ENCODE results near the gene WFDC11.
"Not testable (repeated sequence)": the region's sequence is repeated elsewhere in the genome, so short reads cannot be mapped to it uniquely, and the experiment has no call there.

The WFDC11 gene

GRCh38 chr20:45670139-45670538 lies at the start of gene WFDC11:
Gene WFDC11 (minus strand): TSS chr20:45670239. CDS start chr20:45650600, 19,639 bp downstream.
- no peak for DNase-seq (ENCODE audit: extremely low read depth in 1 of 2, low read depth in 1 of 2)

- not testable (repeated sequence) for DNase-seq (ENCODE audit: extremely low read depth in 1 of 2, low read depth in 1 of 2)
Measured at GRCh38 chr20:45716141-45716688, 46.2 kb upstream of the WFDC11 start.

GRCh38 chr20:45704969-45705637 lies 35.1 kb upstream of the WFDC11 start, which contains the start of gene WFDC10B:
Gene WFDC10B (minus strand): TSS chr20:45705019. CDS start chr20:45685992, 19,027 bp downstream.
- DNase-seq (ENCODE audit: extremely low read depth in 1 of 2, low read depth in 1 of 2) = no peak

GRCh38 chr20:45701873-45702272 lies 31.8 kb upstream of the WFDC11 start, which contains the start of gene WFDC13:
Gene WFDC13 (plus strand): TSS chr20:45702038. CDS start chr20:45702124, 86 bp downstream.
- no peak for DNase-seq (ENCODE audit: extremely low read depth in 1 of 2, low read depth in 1 of 2)

GRCh38 chr20:45701104-45701503 lies 31.1 kb upstream of the WFDC11 start:
- no peak for DNase-seq (ENCODE audit: extremely low read depth in 1 of 2, low read depth in 1 of 2)

- DNase-seq (ENCODE audit: extremely low read depth in 1 of 2, low read depth in 1 of 2) = no peak
Measured at GRCh38 chr20:45695496-45695895, 25.5 kb upstream of the WFDC11 start.

GRCh38 chr20:45693346-45693745 lies 23.3 kb upstream of the WFDC11 start:
- DNase-seq (ENCODE audit: extremely low read depth in 1 of 2, low read depth in 1 of 2) = not testable (repeated sequence)

- DNase-seq (ENCODE audit: extremely low read depth in 1 of 2, low read depth in 1 of 2) = no peak
Measured at GRCh38 chr20:45685896-45686295, 15.9 kb upstream of the WFDC11 start.

GRCh38 chr20:45679650-45680049 lies 9.6 kb upstream of the WFDC11 start:
- no peak for DNase-seq (ENCODE audit: extremely low read depth in 1 of 2, low read depth in 1 of 2)

- DNase-seq (ENCODE audit: extremely low read depth in 1 of 2, low read depth in 1 of 2) = no peak
Measured at GRCh38 chr20:45672765-45673164, 2.7 kb upstream of the WFDC11 start.

- DNase-seq (ENCODE audit: extremely low read depth in 1 of 2, low read depth in 1 of 2) = not testable (repeated sequence)
Measured at GRCh38 chr20:45657038-45657437, 13.0 kb downstream of the WFDC11 start.

GRCh38 chr20:45651726-45652125 lies 18.3 kb downstream of the WFDC11 start:
- DNase-seq (ENCODE audit: extremely low read depth in 1 of 2, low read depth in 1 of 2) = not testable (repeated sequence)

GRCh38 chr20:45649312-45649863 lies 20.7 kb downstream of the WFDC11 start:
- no peak for DNase-seq (ENCODE audit: extremely low read depth in 1 of 2, low read depth in 1 of 2)

- DNase-seq (ENCODE audit: extremely low read depth in 1 of 2, low read depth in 1 of 2) = no peak
Measured at GRCh38 chr20:45647441-45648050, 22.5 kb downstream of the WFDC11 start.

- DNase-seq (ENCODE audit: extremely low read depth in 1 of 2, low read depth in 1 of 2) = no peak
Measured at GRCh38 chr20:45646875-45647274, 23.2 kb downstream of the WFDC11 start.

GRCh38 chr20:45645869-45646268 lies 24.2 kb downstream of the WFDC11 start:
- DNase-seq (ENCODE audit: extremely low read depth in 1 of 2, low read depth in 1 of 2) = not testable (repeated sequence)

GRCh38 chr20:45641076-45641475 lies 29.0 kb downstream of the WFDC11 start:
- not testable (repeated sequence) for DNase-seq (ENCODE audit: extremely low read depth in 1 of 2, low read depth in 1 of 2)

GRCh38 chr20:45639687-45640086 lies 30.4 kb downstream of the WFDC11 start:
- no peak for DNase-seq (ENCODE audit: extremely low read depth in 1 of 2, low read depth in 1 of 2)

GRCh38 chr20:45636513-45636912 lies 33.5 kb downstream of the WFDC11 start:
- no peak for DNase-seq (ENCODE audit: extremely low read depth in 1 of 2, low read depth in 1 of 2)

- no peak for DNase-seq (ENCODE audit: extremely low read depth in 1 of 2, low read depth in 1 of 2)
Measured at GRCh38 chr20:45631184-45631583, 38.9 kb downstream of the WFDC11 start, which contains the start of gene WFDC9. Gene WFDC9 (minus strand): TSS chr20:45631284. CDS start chr20:45610181, 21,103 bp downstream.

- no peak for DNase-seq (ENCODE audit: extremely low read depth in 1 of 2, low read depth in 1 of 2)
Measured at GRCh38 chr20:45630371-45630770, 39.7 kb downstream of the WFDC11 start.
